Smooth muscle cell (in vitro differentiated cells): ENCODE results near the gene R3HDM1. TPM values are rescaled to one million over a fixed set of nuclear protein-coding genes. Genes with fewer than 3 reads are reported as not detected.

Source experiments
- DNase-seq: peaks from one replicate; lab custom pipeline; 2025; ENCODE audit not compliant: unreplicated experiment; lab: John Stamatoyannopoulos, UW
- H2AFZ ChIP-seq: fragments of 200-600 bp; sonication (generic); 2 replicates; pipeline ENCODE4 v1.6.0; 2016; ENCODE audit warnings: antibody characterized with exemption, low read depth, mild to moderate bottlenecking
- H3F3A ChIP-seq: fragments of 200-600 bp; sonication (generic); 2 replicates; pipeline ENCODE4 v1.6.0; 2017; ENCODE audit warnings: antibody characterized with exemption, low read depth
- H3K27ac ChIP-seq: fragments of 200-600 bp; sonication (generic); 2 replicates; pipeline ENCODE4 v1.5.1; 2016; ENCODE audit warnings: low read depth, mild to moderate bottlenecking
- H3K27me3 ChIP-seq: fragments of 200-600 bp; sonication (generic); 2 replicates; pipeline ENCODE4 v1.6.1; 2016; ENCODE audit warnings: low read depth, mild to moderate bottlenecking
- H3K36me3 ChIP-seq: fragments of 200-600 bp; sonication (generic); 2 replicates; pipeline ENCODE4 v1.5.1; 2016; ENCODE audit warnings: low read depth
- H3K4me1 ChIP-seq: fragments of 200-600 bp; sonication (generic); 2 replicates; pipeline ENCODE4 v1.5.1; 2016; ENCODE audit warnings: low read depth
- H3K4me2 ChIP-seq: fragments of 200-600 bp; sonication (generic); 2 replicates; pipeline ENCODE4 v1.6.0; 2016; ENCODE audit warnings: mild to moderate bottlenecking
- H3K4me3 ChIP-seq: fragments of 200-600 bp; sonication (generic); 2 replicates; pipeline ENCODE4 v1.5.1; 2016; ENCODE audit warnings: mild to moderate bottlenecking
- H3K79me2 ChIP-seq: fragments of 200-600 bp; sonication (generic); 2 replicates; pipeline ENCODE4 v1.6.0; 2016; ENCODE audit warnings: low read depth, mild to moderate bottlenecking
- H3K9ac ChIP-seq: fragments of 200-600 bp; sonication (generic); 2 replicates; pipeline ENCODE4 v1.6.0; 2016; ENCODE audit warnings: low read depth
- H3K9me3 ChIP-seq: fragments of 200-600 bp; sonication (generic); replicated peaks from 2 replicates; pipeline ENCODE4 v1.5.1; 2016; ENCODE audit warnings: low read depth
- H4K20me1 ChIP-seq: fragments of 200-600 bp; sonication (generic); 2 replicates; pipeline ENCODE4 v1.6.0; 2016; ENCODE audit warnings: low read depth
- CTCF ChIP-seq: fragments of 200-600 bp; sonication (generic); IDR thresholded peaks from 2 replicates; pipeline ENCODE4 v1.5.1; 2017; ENCODE audit warnings: borderline replicate concordance, mild to moderate bottlenecking, antibody characterized with exemption; ENCODE audit not compliant: insufficient read depth, poor library complexity, severe bottlenecking
- WGBS: methylation state at CpG from one replicate; pipeline ENCODE4 v1.1.7; 2016; ENCODE audit warnings: low lambda C conversion rate; 5-methylcytosine and 5-hydroxymethylcytosine counted together
- polyA plus RNA-seq: library from polyadenylated mRNA; unstranded; fragments of >200 nt; fragmentation: Nextera tagmentation; extraction: Ambion mirVana; gene quantifications from 2 replicates; pipeline ENCODE4 v1.2.1, GENCODE V29; 2016
- total RNA-seq: library from RNA; depleted of rRNA; stranded (reverse); fragments of >200 nt; gene quantifications from 2 replicates; pipeline ENCODE4 v1.2.3, GENCODE V29; 2014

Gene R3HDM1
- total and polyA plus RNA-seq, 2 experiments from 2014 or later: 14.2 to 20.6 TPM

- H3K79me2 ChIP-seq: peaks cover 15% of the 10 kb centered on the region
- H3K4me1 ChIP-seq: no peaks in the 10 kb centered on the region
- no peak overlapping the region for H3K9ac ChIP-seq
- H3F3A ChIP-seq: no peaks in the 10 kb centered on the region
- H3K27ac ChIP-seq: no peak overlapping the region
- no peak for DNase-seq
- no peak overlapping the region for H2AFZ ChIP-seq
- 87% methylated on average over 2 of the region's 2 CpGs for WGBS
- peaks cover 67% of the 10 kb centered on the region for H4K20me1 ChIP-seq
- no peak for TF ChIP-seq CTCF
- H3K4me2 ChIP-seq: no peak overlapping the region
- H3K36me3 ChIP-seq: no peaks in the 10 kb centered on the region
- H3K9me3 ChIP-seq: no peaks in the 10 kb centered on the region
- no peak overlapping the region for H3K4me3 ChIP-seq
- H3K27me3 ChIP-seq: no peaks in the 10 kb centered on the region
These were observed 54.3 kb downstream of the R3HDM1 start for GRCh38 chr2:135585586-135585985.

- Histone ChIP-seq H4K20me1 (peaks cover 61% of the 10 kb centered on the region), H3K27ac (no peak overlapping the region), H3K36me3 (no peaks in the 10 kb centered on the region), H3K9me3 (no peaks in the 10 kb centered on the region), H3K79me2 (peaks cover 15% of the 10 kb centered on the region), H2AFZ (no peak overlapping the region), H3K4me1 (no peaks in the 10 kb centered on the region), H3K4me3 (no peak overlapping the region), H3K9ac (no peak overlapping the region), H3K27me3 (no peaks in the 10 kb centered on the region), H3F3A (no peaks in the 10 kb centered on the region), H3K4me2 (no peak overlapping the region)
- DNase-seq: no peak
- 85% methylated on average over 1 of the region's 1 CpG for WGBS
- no peak for TF ChIP-seq CTCF
These were observed 54.9 kb downstream of the R3HDM1 start for GRCh38 chr2:135586148-135586547.

- Histone ChIP-seq H3K4me2 (no peak overlapping the region), H3K9me3 (no peaks in the 10 kb centered on the region), H3K27ac (no peak overlapping the region), H3F3A (no peaks in the 10 kb centered on the region), H3K4me3 (no peak overlapping the region), H3K36me3 (no peaks in the 10 kb centered on the region), H3K9ac (no peak overlapping the region), H3K4me1 (no peaks in the 10 kb centered on the region), H4K20me1 (peaks cover 45% of the 10 kb centered on the region), H2AFZ (no peak overlapping the region), H3K27me3 (no peaks in the 10 kb centered on the region), H3K79me2 (peaks cover 11% of the 10 kb centered on the region)
- TF ChIP-seq CTCF: no peak
- DNase-seq: no peak
- WGBS: 95% methylated on average over 1 of the region's 1 CpG
These were observed 56.7 kb downstream of the R3HDM1 start for GRCh38 chr2:135587958-135588357.

- no peak overlapping the region for H3K9ac ChIP-seq
- peaks cover 28% of the 10 kb centered on the region for H4K20me1 ChIP-seq
- no peaks in the 10 kb centered on the region for H3K27me3 ChIP-seq
- H3F3A ChIP-seq: no peaks in the 10 kb centered on the region
- no peaks in the 10 kb centered on the region for H3K4me1 ChIP-seq
- H3K4me3 ChIP-seq: no peak overlapping the region
- WGBS: 93% methylated on average over 2 of the region's 2 CpGs
- H2AFZ ChIP-seq: no peak overlapping the region
- peaks cover 11% of the 10 kb centered on the region for H3K79me2 ChIP-seq
- no peak for DNase-seq
- no peaks in the 10 kb centered on the region for H3K9me3 ChIP-seq
- TF ChIP-seq CTCF: no peak
- H3K36me3 ChIP-seq: no peaks in the 10 kb centered on the region
- H3K27ac ChIP-seq: no peak overlapping the region
- H3K4me2 ChIP-seq: no peak overlapping the region
These were observed 59.5 kb downstream of the R3HDM1 start for GRCh38 chr2:135590619-135591260.
